OCI-LY1 (cell line): Measurements from ENCODE around the gene ACSM3.
A peak's percentile ranks its signal among the peaks of the same experiment; 100 is the strongest.

Source experiments
- EZH2 ChIP-seq: fragments of 200-600 bp; sonication (generic), shearing (Covaris generic); IDR thresholded peaks from 2 replicates; pipeline ENCODE4 v1.8.0; 2017; ENCODE audit warnings: borderline replicate concordance, mixed run types, mild to moderate bottlenecking, antibody characterized with exemption, low read length, moderate library complexity, mixed read lengths
- TF ChIP-seq, protein P1 (sequence below): fragments of 200-600 bp; sonication (generic), shearing (Covaris generic); IDR thresholded peaks from 2 replicates; pipeline ENCODE4 v1.5.1; 2017; ENCODE audit warnings: mild to moderate bottlenecking, antibody characterized with exemption, low read length, moderate library complexity, mixed read lengths

- TF ChIP-seq, protein P1, sequence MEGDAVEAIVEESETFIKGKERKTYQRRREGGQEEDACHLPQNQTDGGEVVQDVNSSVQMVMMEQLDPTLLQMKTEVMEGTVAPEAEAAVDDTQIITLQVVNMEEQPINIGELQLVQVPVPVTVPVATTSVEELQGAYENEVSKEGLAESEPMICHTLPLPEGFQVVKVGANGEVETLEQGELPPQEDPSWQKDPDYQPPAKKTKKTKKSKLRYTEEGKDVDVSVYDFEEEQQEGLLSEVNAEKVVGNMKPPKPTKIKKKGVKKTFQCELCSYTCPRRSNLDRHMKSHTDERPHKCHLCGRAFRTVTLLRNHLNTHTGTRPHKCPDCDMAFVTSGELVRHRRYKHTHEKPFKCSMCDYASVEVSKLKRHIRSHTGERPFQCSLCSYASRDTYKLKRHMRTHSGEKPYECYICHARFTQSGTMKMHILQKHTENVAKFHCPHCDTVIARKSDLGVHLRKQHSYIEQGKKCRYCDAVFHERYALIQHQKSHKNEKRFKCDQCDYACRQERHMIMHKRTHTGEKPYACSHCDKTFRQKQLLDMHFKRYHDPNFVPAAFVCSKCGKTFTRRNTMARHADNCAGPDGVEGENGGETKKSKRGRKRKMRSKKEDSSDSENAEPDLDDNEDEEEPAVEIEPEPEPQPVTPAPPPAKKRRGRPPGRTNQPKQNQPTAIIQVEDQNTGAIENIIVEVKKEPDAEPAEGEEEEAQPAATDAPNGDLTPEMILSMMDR, result peak; percentile 44
- TF ChIP-seq EZH2, result no peak
Measured at GRCh38 chr16:20799599-20799998, 35.8 kb downstream of the ACSM3 start.
